Body of pancreas (tissue), 4 donors: ENCODE results near the gene HES4.

Source experiments
- CTCF ChIP-seq, 7 experiments: fragments of 450-650 bp in 4 of 7; fragments of 200-600 bp in 3 of 7; sonication (generic) in 3 of 7; IDR thresholded peaks; one replicate each; pipeline ENCODE4 v1.5.1; 2016 to 2019; ENCODE audit warnings: antibody characterized with exemption in 7 of 7
- POLR2A ChIP-seq, 3 donors: fragments of 450-650 bp; IDR thresholded peaks; one replicate each; pipeline ENCODE4 v1.6.1; 2016; ENCODE audit warnings: antibody characterized with exemption in 3 of 3, mild to moderate bottlenecking in 2 of 3

DNA sequence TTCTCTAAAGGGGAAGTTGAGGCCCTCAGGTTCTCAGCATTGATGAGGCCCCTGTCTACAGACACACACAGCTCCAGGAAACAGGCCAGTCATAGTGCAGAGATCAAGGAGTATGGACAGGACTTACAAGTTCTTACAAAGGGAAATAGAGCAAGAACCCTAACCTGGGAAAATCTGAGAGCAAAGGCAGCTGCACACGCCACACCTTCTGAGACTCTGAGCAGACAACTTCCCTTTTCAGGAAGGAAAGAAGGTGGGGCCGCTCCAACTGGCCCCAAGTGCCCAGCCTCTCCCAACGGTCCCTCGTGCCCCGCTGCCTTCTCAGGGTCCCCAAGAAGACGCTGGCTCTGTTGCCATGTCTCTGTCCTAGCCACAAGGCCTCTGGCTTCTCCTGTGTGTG, 44.4 kb downstream of the HES4 start:
- TF ChIP-seq POLR2A (IDR thresholded peaks at IDR 0.05): no peak
- TF ChIP-seq CTCF (IDR thresholded peaks at IDR 0.05): no peak
